ENCODE measurements around the gene PLXNA4. TPM values are rescaled to one million over a fixed set of nuclear protein-coding genes. Genes with fewer than 3 reads are reported as not detected.

The PLXNA4 gene
- total and polyA plus RNA-seq, 9 of the 15 experiments (the other 6 are each of a cell fraction or from before 2014, with no cell fraction given): under 0.01 to 0.09 TPM; not detected in 7

DNA sequence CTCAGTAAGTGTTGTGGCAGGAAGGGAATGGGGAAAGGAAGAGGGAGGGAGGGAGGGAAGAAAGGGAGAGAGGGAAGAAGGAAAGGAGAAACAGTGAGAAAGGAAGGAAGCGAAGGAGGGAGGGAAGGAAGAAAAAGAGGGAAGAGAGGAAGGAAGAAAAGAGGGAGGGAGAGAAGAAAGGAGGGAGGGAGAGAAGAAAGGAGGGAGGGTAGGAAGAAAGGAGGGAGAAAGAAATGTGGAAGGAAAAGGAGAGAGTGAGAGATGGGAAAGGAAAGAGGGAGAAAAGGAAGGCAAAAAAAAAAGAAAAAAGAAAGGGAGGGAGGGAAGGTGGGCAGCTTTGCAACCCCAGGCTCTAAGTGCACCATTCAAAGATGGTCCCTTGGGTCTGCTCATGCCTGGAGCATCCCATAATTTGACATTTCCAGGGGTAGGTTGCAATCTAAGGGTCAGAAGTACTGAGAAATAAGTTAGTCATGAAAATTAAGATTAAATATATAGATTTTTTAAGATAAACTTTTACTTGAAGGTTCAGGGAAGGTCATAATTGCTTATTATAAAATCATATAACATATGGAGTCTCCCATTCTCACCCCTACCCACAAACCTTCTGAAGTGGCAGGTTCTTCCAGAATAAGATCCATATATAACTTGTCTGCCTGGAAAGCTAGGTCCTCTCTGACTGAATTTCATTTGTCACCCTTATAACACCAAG is 249.2 kb downstream of the PLXNA4 start:
- Histone ChIP-seq H3K9me1 (ENCODE audit: control insufficient read depth, insufficient read depth, low read length) (peaks cover 3% of the 10 kb centered on the region), H3K9ac (ENCODE audit: insufficient read depth in 1 of 2, low read depth in 2 of 2, low read length in 2 of 2) (no peak overlapping the region), H3K79me2 (ENCODE audit: control insufficient read depth, insufficient read depth, low read length) (no peaks in the 10 kb centered on the region), H3K4me2 (ENCODE audit: insufficient read depth, low read length) (no peak overlapping the region), H3K4me3 (no peak overlapping the region), H3K27me3 (ENCODE audit: control insufficient read depth in 2 of 2, insufficient read depth in 2 of 2, low read length in 2 of 2) (peaks cover 10 to 45% of the 10 kb centered on the region in 2 experiments), H4K20me1 (replicated peaks; ENCODE audit: control insufficient read depth, insufficient read depth, low read length) (no peaks in the 10 kb centered on the region; the same call in 1 of the 2 replicates), H3K4me1 (replicated peaks in 1 of 2; ENCODE audit: control insufficient read depth in 2 of 2, insufficient read depth in 2 of 2, low read length in 2 of 2) (no peaks in the 10 kb centered on the region), H3K27ac (ENCODE audit: extremely low read depth, low read depth, low read length) (no peak overlapping the region), H3K36me3 (ENCODE audit: control insufficient read depth, insufficient read depth, low read length) (no peaks in the 10 kb centered on the region), H2AFZ (ENCODE audit: low read depth, low read length) (no peak overlapping the region), H3K9me3 (replicated peaks; ENCODE audit: control insufficient read depth, insufficient read depth, low read depth, low read length) (no peaks in the 10 kb centered on the region)
- TF ChIP-seq, protein P1, sequence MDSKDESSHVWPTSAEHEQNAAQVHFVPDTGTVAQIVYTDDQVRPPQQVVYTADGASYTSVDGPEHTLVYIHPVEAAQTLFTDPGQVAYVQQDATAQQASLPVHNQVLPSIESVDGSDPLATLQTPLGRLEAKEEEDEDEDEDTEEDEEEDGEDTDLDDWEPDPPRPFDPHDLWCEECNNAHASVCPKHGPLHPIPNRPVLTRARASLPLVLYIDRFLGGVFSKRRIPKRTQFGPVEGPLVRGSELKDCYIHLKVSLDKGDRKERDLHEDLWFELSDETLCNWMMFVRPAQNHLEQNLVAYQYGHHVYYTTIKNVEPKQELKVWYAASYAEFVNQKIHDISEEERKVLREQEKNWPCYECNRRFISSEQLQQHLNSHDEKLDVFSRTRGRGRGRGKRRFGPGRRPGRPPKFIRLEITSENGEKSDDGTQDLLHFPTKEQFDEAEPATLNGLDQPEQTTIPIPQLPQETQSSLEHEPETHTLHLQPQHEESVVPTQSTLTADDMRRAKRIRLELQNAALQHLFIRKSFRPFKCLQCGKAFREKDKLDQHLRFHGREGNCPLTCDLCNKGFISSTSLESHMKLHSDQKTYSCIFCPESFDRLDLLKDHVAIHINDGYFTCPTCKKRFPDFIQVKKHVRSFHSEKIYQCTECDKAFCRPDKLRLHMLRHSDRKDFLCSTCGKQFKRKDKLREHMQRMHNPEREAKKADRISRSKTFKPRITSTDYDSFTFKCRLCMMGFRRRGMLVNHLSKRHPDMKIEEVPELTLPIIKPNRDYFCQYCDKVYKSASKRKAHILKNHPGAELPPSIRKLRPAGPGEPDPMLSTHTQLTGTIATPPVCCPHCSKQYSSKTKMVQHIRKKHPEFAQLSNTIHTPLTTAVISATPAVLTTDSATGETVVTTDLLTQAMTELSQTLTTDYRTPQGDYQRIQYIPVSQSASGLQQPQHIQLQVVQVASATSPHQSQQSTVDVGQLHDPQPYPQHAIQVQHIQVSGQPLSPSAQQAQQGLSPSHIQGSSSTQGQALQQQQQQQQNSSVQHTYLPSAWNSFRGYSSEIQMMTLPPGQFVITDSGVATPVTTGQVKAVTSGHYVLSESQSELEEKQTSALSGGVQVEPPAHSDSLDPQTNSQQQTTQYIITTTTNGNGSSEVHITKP (IDR thresholded peaks at IDR 0.05; ENCODE audit: partially characterized antibody): peak; percentile 54
- TF ChIP-seq, protein P2, sequence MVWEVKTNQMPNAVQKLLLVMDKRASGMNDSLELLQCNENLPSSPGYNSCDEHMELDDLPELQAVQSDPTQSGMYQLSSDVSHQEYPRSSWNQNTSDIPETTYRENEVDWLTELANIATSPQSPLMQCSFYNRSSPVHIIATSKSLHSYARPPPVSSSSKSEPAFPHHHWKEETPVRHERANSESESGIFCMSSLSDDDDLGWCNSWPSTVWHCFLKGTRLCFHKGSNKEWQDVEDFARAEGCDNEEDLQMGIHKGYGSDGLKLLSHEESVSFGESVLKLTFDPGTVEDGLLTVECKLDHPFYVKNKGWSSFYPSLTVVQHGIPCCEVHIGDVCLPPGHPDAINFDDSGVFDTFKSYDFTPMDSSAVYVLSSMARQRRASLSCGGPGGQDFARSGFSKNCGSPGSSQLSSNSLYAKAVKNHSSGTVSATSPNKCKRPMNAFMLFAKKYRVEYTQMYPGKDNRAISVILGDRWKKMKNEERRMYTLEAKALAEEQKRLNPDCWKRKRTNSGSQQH (CRISPR knock-in tag; IDR thresholded peaks at IDR 0.05): 0 out of 2 replicates have a peak, but pooled peaks have one; percentile 20
- TF ChIP-seq SREBF1 (IDR thresholded peaks at IDR 0.05; ENCODE audit: borderline replicate concordance, low read depth, low read length) (no peak), OTX1 (CRISPR knock-in tag; IDR thresholded peaks at IDR 0.05) (0 out of 2 replicates have a peak, but pooled peaks have one; percentile 57), ZKSCAN8 (CRISPR knock-in tag; IDR thresholded peaks at IDR 0.05) (no peak)
- TF ChIP-seq, protein P3, sequence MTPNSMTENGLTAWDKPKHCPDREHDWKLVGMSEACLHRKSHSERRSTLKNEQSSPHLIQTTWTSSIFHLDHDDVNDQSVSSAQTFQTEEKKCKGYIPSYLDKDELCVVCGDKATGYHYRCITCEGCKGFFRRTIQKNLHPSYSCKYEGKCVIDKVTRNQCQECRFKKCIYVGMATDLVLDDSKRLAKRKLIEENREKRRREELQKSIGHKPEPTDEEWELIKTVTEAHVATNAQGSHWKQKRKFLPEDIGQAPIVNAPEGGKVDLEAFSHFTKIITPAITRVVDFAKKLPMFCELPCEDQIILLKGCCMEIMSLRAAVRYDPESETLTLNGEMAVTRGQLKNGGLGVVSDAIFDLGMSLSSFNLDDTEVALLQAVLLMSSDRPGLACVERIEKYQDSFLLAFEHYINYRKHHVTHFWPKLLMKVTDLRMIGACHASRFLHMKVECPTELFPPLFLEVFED (CRISPR knock-in tag; conservative IDR thresholded peaks at IDR 0.05): 0 out of 2 replicates have a peak, but pooled peaks have one; percentile 27
- TF ChIP-seq, protein P4, sequence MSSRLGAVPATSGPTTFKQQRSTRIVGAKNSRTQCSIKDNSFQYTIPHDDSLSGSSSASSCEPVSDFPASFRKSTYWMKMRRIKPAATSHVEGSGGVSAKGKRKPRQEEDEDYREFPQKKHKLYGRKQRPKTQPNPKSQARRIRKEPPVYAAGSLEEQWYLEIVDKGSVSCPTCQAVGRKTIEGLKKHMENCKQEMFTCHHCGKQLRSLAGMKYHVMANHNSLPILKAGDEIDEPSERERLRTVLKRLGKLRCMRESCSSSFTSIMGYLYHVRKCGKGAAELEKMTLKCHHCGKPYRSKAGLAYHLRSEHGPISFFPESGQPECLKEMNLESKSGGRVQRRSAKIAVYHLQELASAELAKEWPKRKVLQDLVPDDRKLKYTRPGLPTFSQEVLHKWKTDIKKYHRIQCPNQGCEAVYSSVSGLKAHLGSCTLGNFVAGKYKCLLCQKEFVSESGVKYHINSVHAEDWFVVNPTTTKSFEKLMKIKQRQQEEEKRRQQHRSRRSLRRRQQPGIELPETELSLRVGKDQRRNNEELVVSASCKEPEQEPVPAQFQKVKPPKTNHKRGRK (tag; IDR thresholded peaks at IDR 0.05): peak; percentile 50; the same call in 1 of the 2 replicates
- CTCF ChIA-PET (ENCODE audit: low intra/inter-chr PET ratio): no interaction called here
- no TSS peak for BruUV-seq (replicated peaks)
- ATAC-seq (no peak), DNase-seq (ENCODE audit: extremely low read depth in 1 of 4, low spot score in 3 of 4) (no peak), FAIRE-seq (no peak)
- intact Hi-C loops (cut with micrococcal nuclease) (loop anchor here (10.0 kb wide), 1 partner anchor 632 kb away; no protein-coding TSS in a partner anchor), in situ Hi-C loops (cut with MboI) (no loop called here)
- WGBS (ENCODE audit: insufficient coverage, low coverage, missing lambda C conversion rate): 0% methylated on average over 1 of the region's 1 CpG
- POLR2A ChIA-PET: interaction anchor here (0.6 kb wide), 2 partner anchors 235 to 671 kb away, joined by 3 to 4 read pairs; no protein-coding TSS in a partner anchor
